ENCODE results near the gene ZNF497. TPM values are rescaled to one million over a fixed set of nuclear protein-coding genes. Genes with fewer than 3 reads are reported as not detected.

Gene ZNF497
- total RNA-seq, 2 experiments from 2014 or later, result 0.28 to 0.55 TPM

DNA sequence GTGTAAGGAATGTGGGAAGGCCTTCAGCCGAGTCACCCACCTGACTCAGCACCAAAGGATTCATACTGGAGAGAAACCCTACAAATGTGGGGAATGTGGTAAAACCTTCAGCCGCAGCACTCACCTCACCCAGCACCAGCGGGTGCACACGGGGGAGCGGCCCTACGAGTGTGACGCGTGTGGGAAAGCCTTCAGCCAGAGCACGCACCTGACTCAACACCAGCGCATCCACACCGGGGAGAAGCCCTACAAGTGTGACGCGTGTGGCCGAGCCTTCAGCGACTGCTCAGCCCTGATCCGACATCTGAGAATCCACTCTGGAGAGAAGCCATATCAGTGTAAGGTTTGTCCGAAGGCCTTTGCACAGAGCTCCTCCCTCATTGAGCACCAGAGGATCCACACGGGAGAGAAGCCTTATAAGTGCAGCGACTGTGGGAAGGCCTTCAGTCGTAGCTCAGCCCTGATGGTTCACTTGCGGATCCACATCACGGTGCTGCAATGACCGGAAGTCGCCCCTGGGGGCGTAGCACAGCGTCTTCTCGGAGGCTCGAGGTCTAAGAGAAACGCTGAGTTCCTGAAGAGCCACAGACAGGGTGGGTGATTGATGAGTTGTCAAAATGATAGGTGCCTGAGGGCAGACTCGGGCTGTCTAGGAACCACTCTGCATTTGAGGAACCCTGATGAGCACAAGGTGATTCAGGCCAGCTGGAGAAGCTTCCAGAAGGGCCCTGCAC is 23.6 kb downstream of the ZNF497 start:
- Histone ChIP-seq H3K9me3 (ENCODE audit: control insufficient read depth in 1 of 2, insufficient read depth in 1 of 2, low read length in 2 of 2) (peaks cover 0 to 19% of the 10 kb centered on the region in 2 experiments), H3K27me3 (ENCODE audit: control insufficient read depth in 1 of 2, insufficient read depth in 2 of 2, low read length in 2 of 2) (no peaks in the 10 kb centered on the region), H3K4me1 (ENCODE audit: insufficient read depth, low read length) (no peaks in the 10 kb centered on the region), H3K36me3 (ENCODE audit: insufficient read depth, low read length) (peaks cover 37% of the 10 kb centered on the region), H3K27ac (ENCODE audit: low read depth in 1 of 2, low read length in 2 of 2) (no peak overlapping the region), H3K4me3 (ENCODE audit: low read length) (no peak overlapping the region)
- TF ChIP-seq, protein P1, sequence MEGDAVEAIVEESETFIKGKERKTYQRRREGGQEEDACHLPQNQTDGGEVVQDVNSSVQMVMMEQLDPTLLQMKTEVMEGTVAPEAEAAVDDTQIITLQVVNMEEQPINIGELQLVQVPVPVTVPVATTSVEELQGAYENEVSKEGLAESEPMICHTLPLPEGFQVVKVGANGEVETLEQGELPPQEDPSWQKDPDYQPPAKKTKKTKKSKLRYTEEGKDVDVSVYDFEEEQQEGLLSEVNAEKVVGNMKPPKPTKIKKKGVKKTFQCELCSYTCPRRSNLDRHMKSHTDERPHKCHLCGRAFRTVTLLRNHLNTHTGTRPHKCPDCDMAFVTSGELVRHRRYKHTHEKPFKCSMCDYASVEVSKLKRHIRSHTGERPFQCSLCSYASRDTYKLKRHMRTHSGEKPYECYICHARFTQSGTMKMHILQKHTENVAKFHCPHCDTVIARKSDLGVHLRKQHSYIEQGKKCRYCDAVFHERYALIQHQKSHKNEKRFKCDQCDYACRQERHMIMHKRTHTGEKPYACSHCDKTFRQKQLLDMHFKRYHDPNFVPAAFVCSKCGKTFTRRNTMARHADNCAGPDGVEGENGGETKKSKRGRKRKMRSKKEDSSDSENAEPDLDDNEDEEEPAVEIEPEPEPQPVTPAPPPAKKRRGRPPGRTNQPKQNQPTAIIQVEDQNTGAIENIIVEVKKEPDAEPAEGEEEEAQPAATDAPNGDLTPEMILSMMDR (IDR thresholded peaks at IDR 0.05), result no peak
- Mint-ChIP-seq H3K4me3 (no peak overlapping the region), H3K4me1 (ENCODE audit: low read depth) (no peaks in the 10 kb centered on the region), H3K9me3 (no peaks in the 10 kb centered on the region), H3K27me3 (no peaks in the 10 kb centered on the region), H3K36me3 (ENCODE audit: low read depth) (peaks cover 61% of the 10 kb centered on the region), H3K27ac (no peak overlapping the region)
- ChIA-PET POLR2A (no interaction called here), CTCF (no interaction called here)
- DNase-seq (no peak), ATAC-seq (ENCODE audit: poor library complexity) (no peak)
- intact Hi-C loops (cut with DNase I, micrococcal nuclease), result no loop called here

DNA sequence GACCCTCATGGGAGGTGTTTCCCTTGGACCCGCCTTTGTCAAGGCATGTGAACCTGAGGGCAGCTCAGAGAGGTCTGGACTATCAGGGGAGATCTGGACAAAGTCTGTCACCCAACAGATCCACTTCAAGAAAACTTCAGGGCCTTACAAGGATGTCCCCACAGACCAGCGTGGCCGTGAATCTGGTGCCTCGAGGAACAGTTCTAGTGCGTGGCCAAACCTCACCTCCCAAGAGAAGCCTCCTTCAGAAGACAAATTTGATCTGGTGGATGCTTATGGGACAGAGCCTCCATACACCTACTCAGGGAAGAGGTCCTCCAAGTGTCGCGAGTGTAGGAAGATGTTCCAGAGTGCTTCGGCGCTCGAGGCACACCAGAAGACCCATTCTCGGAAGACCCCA is 24.2 kb downstream of the ZNF497 start:
- DNase-seq (no peak), ATAC-seq (ENCODE audit: poor library complexity) (no peak)
- H3K4me1 ChIP-seq (ENCODE audit: insufficient read depth, low read length), result no peaks in the 10 kb centered on the region
- H3K9me3 ChIP-seq (ENCODE audit: control insufficient read depth in 1 of 2, insufficient read depth in 1 of 2, low read length in 2 of 2), result peaks cover 0 to 14% of the 10 kb centered on the region in 2 experiments
- peaks cover 37% of the 10 kb centered on the region for H3K36me3 ChIP-seq (ENCODE audit: insufficient read depth, low read length)
- H3K4me3 ChIP-seq (ENCODE audit: low read length), result no peak overlapping the region
- Mint-ChIP-seq H3K4me1 (ENCODE audit: low read depth) (no peaks in the 10 kb centered on the region), H3K27ac (no peak overlapping the region), H3K4me3 (no peak overlapping the region), H3K27me3 (no peaks in the 10 kb centered on the region), H3K9me3 (no peaks in the 10 kb centered on the region), H3K36me3 (ENCODE audit: low read depth) (peaks cover 62% of the 10 kb centered on the region)
- no peaks in the 10 kb centered on the region for H3K27me3 ChIP-seq (ENCODE audit: control insufficient read depth in 1 of 2, insufficient read depth in 2 of 2, low read length in 2 of 2)
- CTCF ChIA-PET, result no interaction called here
- H3K27ac ChIP-seq (ENCODE audit: low read depth in 1 of 2, low read length in 2 of 2), result no peak overlapping the region
- intact Hi-C loops (cut with DNase I, micrococcal nuclease), result no loop called here
- TF ChIP-seq, protein P1 (IDR thresholded peaks at IDR 0.05), result no peak
- POLR2A ChIA-PET, result no interaction called here

DNA sequence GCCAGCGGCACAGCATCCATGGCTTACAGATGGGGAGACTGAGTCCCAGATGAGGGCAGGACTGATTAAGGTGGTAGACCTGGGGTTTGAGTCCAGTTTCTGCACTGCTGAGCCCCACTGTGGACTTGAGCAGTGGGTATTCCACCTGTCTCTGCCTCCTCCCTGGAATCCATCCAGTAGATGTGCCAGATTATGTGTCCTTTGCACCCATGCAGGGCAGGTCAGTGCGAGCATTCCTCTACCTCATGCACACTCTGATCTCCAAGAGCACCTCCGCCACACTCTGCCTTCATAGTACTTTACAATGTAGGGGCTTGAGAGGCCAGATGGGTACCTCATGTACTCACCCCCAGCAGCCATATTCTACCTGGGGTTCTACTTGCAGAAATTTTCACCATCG is 25.7 kb downstream of the ZNF497 start:
- Mint-ChIP-seq H3K27ac (no peak overlapping the region), H3K9me3 (no peaks in the 10 kb centered on the region), H3K4me1 (ENCODE audit: low read depth) (no peaks in the 10 kb centered on the region), H3K36me3 (ENCODE audit: low read depth) (peaks cover 55% of the 10 kb centered on the region), H3K27me3 (no peaks in the 10 kb centered on the region), H3K4me3 (no peak overlapping the region)
- intact Hi-C loops (cut with DNase I, micrococcal nuclease), result no loop called here
- Histone ChIP-seq H3K27ac (ENCODE audit: low read depth in 1 of 2, low read length in 2 of 2) (no peak overlapping the region), H3K27me3 (ENCODE audit: control insufficient read depth in 1 of 2, insufficient read depth in 2 of 2, low read length in 2 of 2) (no peaks in the 10 kb centered on the region), H3K9me3 (ENCODE audit: control insufficient read depth in 1 of 2, insufficient read depth in 1 of 2, low read length in 2 of 2) (peaks cover 0 to 14% of the 10 kb centered on the region in 2 experiments), H3K4me3 (ENCODE audit: low read length) (no peak overlapping the region), H3K4me1 (ENCODE audit: insufficient read depth, low read length) (no peaks in the 10 kb centered on the region), H3K36me3 (ENCODE audit: insufficient read depth, low read length) (peaks cover 37% of the 10 kb centered on the region)
- DNase-seq (no peak), ATAC-seq (ENCODE audit: poor library complexity) (no peak)
- ChIA-PET POLR2A (interaction anchor here (1.0 kb wide), 1 partner anchor 10 kb away, joined by 3 read pairs; the partner anchor contains the start of gene ZSCAN22), CTCF (no interaction called here)
- TF ChIP-seq, protein P1 (IDR thresholded peaks at IDR 0.05), result no peak
